CD4-positive, alpha-beta T cell treated with Interferon gamma for 1 hour (primary cell): ENCODE data around the gene MRGPRX2.
A peak's percentile ranks its signal among the peaks of the same experiment; 100 is the strongest.

Experiments used
- DNase-seq: peaks from one replicate; pipeline ENCODE4 v3.0.0-alpha.2; 2020

Gene MRGPRX2

DNA sequence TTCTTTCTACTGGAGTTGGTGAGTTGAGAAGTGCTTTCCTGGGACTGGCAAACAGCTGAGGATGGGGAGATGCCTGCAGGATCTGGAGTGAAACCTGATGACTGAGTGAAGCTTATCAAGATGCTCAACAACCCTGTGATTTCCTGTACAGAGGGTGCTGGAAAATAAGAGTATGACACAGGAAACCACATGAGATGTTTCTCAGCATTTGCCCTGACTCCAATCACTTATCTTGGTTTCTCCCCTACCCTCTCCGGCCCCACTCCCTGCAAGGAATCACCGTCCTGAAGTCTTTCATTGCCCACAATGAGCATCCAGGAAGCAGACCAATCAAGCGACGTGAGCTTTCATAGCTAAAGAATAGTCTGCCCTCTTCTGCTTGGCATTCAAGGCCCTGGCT lies at the start of gene MRGPRX2:
MRGPRX2 (minus strand) TSS at position 89 of the 400 bp plus-strand sequence. CDS start 4,315 bp downstream, outside the sequence.
- no peak for DNase-seq

DNA sequence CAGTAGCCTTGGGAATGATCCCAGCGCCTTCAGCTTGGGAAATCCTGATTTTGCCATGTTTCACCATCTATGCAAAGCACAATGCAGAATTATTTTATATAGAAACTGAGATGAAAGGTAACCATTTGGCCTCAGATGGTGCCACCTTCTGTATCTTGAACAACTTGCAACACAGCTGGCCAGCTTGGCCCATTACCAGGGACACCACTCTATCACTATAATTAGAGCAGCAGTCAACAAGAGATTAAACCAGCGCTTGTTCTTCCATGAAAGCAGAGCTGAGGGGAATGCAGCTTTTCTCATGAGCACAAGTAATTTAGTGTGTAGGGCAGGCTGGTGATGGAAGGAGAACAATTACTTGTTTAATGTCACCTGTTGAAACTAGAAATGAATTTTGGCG lies 49.8 kb upstream of the MRGPRX2 start:
- no peak for DNase-seq

DNA sequence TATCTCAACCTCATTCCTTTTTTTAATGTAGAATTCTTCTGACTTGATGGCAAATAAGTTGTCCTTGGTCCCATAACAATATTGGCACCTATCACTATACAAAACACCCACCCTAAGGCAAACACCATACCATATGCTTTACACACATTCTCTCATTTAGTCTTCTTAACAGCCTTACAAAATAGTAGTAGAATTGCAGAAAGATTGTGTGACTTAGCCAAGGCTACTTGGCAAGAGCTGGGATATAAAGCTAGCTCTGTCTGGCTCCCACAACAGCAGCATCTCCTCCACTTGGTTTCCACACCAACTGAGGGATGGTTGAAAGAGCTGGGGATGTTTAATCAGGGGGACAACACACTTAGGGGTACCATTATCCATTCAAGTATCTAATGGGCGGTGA lies 46.6 kb upstream of the MRGPRX2 start:
- no peak for DNase-seq

DNA sequence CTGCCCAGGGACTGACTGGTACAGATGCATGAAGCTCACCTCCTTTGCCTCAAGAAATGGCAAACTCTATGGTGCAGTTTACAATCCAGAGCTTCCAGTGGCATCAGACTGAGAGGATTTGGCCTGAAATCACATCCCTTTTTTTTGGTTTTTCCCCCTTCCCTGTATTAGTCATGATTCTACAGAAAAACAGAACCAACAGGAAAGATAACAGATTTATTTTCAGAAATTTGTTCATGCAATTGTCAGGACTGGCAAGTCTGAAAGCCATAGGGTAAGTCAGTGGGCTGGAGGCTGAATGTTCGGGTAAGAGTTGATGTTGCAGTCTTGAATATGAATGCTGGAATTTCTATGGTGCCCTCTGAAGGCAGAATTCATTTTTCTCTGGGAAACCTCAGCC lies 44.5 kb upstream of the MRGPRX2 start:
- DNase-seq: no peak

DNA sequence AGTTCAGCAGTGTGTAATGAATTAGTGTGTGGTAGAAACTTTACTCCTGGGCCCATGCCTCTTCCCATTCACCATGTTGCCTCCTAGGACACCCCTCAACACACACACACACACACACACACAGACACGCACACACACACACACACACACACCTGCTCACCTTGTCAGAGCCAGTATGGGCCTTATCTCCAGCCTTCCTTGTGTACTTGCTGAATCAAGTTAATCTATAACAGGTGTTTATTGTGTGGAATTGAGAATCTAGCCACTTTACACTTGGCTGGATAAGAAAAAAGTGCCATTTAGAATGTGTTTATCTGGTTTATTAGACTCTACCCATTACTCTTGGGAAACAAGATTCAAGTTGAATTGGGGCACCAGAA lies 42.0 kb upstream of the MRGPRX2 start:
- DNase-seq: no peak

DNA sequence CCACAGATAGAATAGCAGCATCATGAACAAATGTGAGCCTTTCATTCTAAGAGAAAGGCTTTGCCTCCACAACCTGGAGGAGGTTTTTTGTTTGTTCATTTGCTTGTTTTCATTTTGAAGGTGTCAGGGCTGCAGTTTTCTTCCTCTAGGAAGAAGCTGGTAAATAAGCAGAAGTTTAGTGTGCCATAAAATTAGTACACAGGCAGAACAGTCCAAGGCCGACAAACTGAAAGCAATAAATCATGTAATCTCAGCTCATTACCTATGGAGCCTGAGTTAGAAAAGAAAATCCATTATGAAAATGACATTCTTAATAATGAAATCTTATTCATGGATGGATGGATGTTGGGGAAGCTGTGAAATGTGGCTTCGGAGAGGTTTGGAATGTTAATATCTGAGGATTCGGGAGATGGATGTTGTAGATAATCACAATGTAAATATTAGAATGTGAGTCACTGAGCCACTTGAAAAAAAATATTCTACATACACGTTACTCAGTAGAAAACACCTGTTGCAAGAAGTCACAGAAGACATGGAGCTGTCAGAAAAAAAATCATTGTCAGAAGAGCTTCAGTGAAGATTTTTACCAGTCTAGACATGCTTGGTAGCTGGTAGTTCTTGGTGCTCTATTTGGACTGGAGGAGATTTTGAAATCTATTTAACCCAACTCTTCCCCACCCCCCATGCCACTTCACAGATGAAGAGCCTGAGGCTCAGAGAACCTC lies 41.4 kb upstream of the MRGPRX2 start:
- DNase-seq: no peak

DNA sequence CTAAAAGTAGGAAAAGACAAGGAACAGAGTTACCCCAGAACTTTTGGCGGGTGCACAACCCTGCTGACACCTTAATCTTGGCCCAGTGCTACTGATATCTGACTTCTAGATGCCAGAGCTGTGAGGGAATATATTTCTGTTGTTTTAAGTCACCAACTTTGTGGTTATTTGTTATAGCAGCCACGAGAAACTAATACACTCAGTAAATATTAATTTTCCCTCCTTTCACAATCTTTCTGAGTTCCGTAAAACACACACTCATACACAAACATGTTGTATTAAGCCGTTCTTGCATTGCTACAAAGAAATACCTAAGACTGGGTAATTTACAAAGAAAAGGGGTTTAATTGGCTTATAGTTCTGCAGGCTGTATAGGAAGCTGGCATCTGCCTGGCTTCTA lies 40.4 kb upstream of the MRGPRX2 start:
- no peak for DNase-seq

GRCh38 chr11:19099093-19099492 lies 38.6 kb upstream of the MRGPRX2 start:
- no peak for DNase-seq

DNA sequence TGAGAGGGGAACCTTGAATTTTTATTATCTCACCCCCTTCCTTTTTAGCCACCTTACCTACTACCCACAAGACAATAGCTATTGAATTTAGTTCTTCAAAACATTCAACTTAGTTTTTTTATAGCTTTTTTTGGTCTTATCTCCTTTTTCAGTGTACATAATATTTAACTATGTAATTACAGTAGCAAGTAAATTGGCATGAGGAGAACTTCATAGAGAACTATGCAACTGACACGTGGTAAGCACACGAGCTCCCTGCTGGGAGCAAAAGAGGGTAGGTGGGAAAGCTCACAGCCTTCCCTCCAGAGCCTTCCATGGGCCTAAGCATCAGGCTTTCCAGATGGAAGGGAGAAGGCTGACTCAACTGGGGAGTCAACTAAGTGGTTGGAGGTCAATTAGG lies 34.3 kb upstream of the MRGPRX2 start:
- no peak for DNase-seq

DNA sequence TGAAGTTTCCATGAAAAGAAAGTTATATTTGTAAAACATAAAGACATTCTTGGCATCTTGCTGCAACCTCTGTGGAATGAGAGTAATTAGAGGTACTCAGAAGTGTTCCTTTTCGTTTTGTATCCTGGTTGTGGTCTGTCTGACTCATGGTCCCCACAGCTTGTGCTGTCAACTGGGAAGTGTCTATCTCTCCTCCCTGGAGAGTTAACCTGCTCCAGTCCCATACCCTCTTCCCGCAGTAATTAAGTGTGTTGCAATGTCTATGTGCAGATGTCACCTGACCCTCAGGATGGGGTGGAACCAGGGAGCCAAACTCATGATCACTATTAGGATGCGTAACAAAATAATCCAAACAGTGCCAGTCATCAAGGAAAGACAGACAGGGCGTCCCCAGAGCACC lies 33.5 kb upstream of the MRGPRX2 start:
- no peak for DNase-seq

DNA sequence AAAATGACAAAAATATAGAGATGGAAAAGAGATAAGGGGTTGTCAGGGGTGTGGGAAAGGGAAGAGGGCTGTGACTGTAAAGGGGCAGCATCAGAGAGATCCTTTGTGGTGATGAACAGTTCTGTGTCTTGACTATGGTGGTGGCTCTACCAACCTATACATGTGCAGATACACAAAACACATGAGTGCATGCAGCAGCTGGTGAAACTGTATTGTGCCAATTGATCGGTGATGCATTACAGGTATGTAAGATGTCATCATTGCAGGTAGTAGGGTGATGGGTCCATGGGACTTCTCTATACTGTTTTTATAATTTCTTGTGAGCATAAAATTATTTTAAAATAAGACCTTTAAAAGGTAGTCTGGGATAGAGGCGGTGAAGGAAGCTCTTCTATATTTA lies 32.3 kb upstream of the MRGPRX2 start:
- DNase-seq: no peak

- DNase-seq: no peak
These were observed 31.8 kb upstream of the MRGPRX2 start for GRCh38 chr11:19092342-19092741.

- DNase-seq: no peak
These were observed 30.8 kb upstream of the MRGPRX2 start for GRCh38 chr11:19091366-19091765.

- DNase-seq: no peak
These were observed 28.9 kb upstream of the MRGPRX2 start for GRCh38 chr11:19089421-19089820.

DNA sequence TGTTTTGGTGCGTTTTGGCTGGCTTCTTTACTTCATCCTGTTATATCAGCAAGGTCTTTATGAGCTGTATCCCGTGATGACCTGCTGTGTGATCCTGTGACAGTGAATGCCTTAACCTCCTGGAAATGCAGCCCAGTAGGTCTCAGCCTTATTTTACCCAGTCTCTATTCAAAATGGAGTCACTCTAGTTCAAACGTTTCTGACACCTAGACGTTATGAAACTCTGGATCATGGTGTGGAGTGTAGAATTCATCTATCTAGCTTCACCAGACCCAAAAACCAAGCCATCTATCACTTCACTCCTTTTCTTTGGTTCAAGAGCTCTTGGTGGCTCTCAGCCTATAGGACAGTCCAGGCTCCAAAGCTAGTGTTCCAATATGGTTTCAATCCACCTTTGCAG lies 28.3 kb upstream of the MRGPRX2 start:
- no peak for DNase-seq

DNA sequence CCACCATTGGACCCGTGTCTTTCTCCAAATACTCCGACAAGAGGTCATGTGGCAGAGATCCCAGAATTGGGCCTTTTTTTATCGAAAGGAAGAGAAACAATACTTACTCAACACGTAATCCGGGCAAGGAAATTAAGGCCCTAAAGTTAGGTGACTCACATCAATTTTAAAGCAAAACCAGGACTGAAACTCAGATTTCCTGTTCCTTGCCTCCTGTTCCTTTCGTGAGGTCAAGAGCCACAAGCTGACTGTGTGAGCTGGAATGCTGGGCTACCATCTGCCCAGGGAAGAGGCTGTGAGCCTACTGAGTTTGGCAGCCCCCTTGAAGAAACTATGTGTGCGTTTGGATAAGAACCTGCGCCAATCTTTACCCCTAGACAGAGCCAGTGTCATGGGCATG lies 27.1 kb upstream of the MRGPRX2 start:
- DNase-seq: no peak

- no peak for DNase-seq
These were observed 24.3 kb upstream of the MRGPRX2 start for GRCh38 chr11:19084661-19085315.

DNA sequence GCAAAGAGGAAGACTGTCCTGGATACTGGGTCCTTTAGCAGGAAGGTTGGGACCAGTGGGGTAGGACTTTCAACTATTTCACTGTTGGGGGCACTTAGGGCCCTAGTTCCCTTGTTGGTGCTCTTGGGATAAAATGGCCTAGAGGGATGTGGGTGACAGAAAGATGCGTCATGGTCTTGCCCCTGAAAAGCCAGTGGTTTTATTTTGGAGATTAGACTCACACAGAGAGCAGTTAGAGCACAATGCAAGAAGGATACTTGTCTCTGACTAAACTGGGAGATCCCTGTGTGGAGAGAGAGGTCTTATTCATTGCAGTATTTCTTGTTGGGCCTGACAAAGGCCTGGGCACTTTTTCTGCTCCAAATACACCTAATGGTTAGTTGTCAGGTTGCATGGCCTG lies 22.6 kb upstream of the MRGPRX2 start:
- DNase-seq: no peak

- no peak for DNase-seq
These were observed 20.1 kb upstream of the MRGPRX2 start for GRCh38 chr11:19080579-19080993.

GRCh38 chr11:19079643-19080440 lies 19.3 kb upstream of the MRGPRX2 start:
- DNase-seq: no peak

GRCh38 chr11:19077965-19078364 lies 17.4 kb upstream of the MRGPRX2 start:
- no peak for DNase-seq

DNA sequence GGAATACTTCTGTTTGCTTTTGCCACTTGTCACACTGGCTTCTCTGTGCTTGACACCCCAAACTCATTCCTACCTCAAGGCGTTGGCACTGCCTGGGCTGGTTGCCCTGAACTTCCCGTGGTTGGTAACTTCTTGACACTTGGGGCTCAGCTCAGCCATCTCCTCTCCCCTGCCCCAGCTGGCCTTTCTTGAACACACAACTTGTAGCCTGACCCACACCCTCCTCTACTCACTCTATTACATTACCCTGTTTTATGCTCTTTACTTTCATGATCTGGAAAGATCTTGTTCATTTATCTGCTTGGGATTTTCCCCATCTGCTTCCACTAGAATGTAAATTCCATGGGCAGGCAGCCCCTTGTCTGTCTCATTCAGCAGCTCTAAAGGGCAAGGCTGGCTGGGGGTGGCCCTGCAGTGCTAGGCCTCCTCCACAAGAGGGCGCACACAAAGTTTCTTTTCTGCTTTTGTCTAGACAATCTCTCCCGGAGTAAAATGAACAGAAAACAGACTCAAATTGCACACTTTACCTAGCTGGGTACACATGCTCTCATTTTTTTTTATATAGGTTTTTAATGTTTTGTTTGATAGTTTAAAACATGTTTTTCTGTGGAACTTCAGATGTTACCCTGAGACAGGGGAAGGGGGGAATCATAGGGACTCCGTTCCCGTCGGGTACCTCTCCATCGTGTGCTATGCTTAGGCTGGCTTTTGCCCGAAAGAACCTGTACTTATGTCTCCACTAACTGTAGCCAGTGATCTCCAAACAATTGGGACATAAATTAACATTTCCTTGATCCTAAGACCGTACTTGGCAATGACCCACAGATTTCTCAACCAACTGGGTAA lies 16.4 kb upstream of the MRGPRX2 start:
- DNase-seq: peak; percentile 27

DNA sequence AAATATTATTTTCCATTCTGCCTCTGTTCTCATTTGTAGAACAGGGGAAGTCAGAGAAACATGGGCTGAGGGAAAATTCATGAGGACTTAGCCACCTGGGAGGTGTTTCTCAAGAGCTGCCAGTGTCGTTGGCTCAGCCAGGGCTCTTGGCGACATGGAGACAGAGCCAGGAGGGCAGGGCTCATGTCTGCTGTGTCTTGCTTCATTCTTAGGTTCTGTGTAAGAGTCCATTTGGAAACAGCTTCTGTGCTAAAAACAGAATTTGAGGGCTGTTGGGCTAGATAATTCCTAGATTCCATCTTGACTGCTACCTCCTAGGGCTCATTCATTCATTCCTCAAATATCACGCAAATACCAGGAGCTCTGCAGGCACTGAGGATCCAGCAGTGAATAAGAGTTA lies 15.1 kb upstream of the MRGPRX2 start:
- DNase-seq: no peak
